Muscle of leg (tissue), 11 donors: ENCODE measurements around the gene TBC1D16. TPM values are rescaled to one million over a fixed set of nuclear protein-coding genes. Genes with fewer than 3 reads are reported as not detected.

ENCODE experiments used
- DNase-seq: peaks from one replicate; pipeline ENCODE4 v3.0.0; 2013
- H3K27ac ChIP-seq: one replicate; pipeline ENCODE4 v1.5.1; 2013; ENCODE audit warnings: mild to moderate bottlenecking, low read length, control low read depth
- H3K27me3 ChIP-seq: one replicate; pipeline ENCODE4 v1.6.1; 2013; ENCODE audit warnings: low read length; ENCODE audit not compliant: control insufficient read depth, insufficient read depth
- H3K36me3 ChIP-seq: one replicate; pipeline ENCODE4 v1.6.1; 2013; ENCODE audit warnings: low read length; ENCODE audit not compliant: control insufficient read depth, insufficient read depth
- H3K4me1 ChIP-seq: one replicate; pipeline ENCODE4 v1.6.1; 2013; ENCODE audit warnings: low read length; ENCODE audit not compliant: control insufficient read depth, insufficient read depth
- H3K4me3 ChIP-seq: one replicate; pipeline ENCODE4 v1.5.1; 2013; ENCODE audit warnings: low read length, control low read depth
- H3K9me3 ChIP-seq: replicated peaks from 2 replicates; pipeline ENCODE4 v1.6.1; 2013; ENCODE audit warnings: low read depth, low read length; ENCODE audit not compliant: control insufficient read depth
- WGBS: methylation state at CpG from one replicate; pipeline ENCODE4 v1.1.5; 2013; ENCODE audit warnings: missing lambda C conversion rate; ENCODE audit not compliant: insufficient coverage; 5-methylcytosine and 5-hydroxymethylcytosine counted together
- polyA plus RNA-seq, 8 donors: library from polyadenylated mRNA; unstranded; fragments of 120-200 nt; gene quantifications; one replicate each; pipeline versions ENCODE4 v1.2.1 to v1.2.3, GENCODE V29; 2013; ENCODE audit warnings: inconsistent platforms in 1 of 8, low replicate concordance in 1 of 8; ENCODE audit not compliant: insufficient read length in 8 of 8, insufficient read depth in 1 of 8
- total RNA-seq: library from RNA; stranded (reverse); fragments of 120-200 nt; gene quantifications from one replicate; pipeline ENCODE4 v1.2.4, GENCODE V29; 2013

Gene TBC1D16
- total and polyA plus RNA-seq, 9 donors = 22.6 to 43.8 (median 34.1) TPM

DNA sequence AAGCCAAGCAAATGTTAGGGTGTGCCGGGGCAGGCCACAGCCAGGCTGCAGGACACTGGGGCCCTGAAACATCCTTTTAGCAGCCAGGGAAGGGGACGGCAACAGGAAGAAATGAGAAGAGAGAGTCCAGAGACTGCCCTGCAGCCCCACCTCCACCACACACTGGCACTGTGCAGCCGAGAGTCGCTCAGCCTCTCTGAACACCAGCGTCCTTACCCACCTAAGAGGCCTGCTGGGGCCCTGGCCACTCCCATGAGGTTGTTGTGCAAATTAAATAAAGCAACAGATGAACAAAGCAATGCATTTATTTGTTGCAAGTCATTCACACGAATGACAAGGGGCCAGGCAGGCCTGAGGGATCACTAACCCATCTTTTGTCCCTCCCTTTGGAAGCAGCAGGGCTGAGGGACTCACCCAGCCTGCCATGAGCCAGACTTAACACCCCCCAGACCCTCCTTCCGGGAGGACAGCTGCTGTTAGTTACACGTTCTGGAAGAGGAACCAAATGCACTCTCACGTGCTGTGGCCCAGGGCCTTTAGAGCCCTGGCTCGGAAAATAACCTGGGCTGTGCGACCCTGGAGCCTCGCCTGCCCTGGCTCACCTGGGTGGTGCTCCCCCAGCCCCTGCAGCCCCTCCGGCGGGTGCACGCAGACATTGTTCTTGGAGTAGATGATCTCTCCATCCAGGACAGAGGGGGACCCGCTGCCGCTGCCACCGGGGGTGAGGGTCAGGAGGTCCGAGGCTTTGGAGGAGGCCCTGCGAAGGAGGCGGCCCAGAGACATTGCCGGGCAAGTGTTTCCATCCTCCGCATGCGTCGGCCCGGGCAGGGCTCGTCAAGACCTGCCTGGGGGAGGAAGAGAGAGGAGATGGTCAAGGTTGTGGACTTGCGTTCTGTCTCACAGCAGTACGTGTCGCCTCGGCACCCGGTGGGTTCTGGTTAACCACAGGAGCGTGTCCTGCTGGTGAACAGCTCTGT is 22.6 kb downstream of the TBC1D16 start:
- 77% methylated on average over 18 of the region's 33 CpGs for WGBS
- H3K4me3 ChIP-seq = no peak overlapping the region
- H3K9me3 ChIP-seq = no peaks in the 10 kb centered on the region
- peaks cover 44% of the 10 kb centered on the region for H3K4me1 ChIP-seq
- H3K27me3 ChIP-seq = no peaks in the 10 kb centered on the region
- H3K27ac ChIP-seq = peak overlapping the region; percentile 31
- peaks cover 41% of the 10 kb centered on the region for H3K36me3 ChIP-seq
- peak; percentile 56 for DNase-seq

DNA sequence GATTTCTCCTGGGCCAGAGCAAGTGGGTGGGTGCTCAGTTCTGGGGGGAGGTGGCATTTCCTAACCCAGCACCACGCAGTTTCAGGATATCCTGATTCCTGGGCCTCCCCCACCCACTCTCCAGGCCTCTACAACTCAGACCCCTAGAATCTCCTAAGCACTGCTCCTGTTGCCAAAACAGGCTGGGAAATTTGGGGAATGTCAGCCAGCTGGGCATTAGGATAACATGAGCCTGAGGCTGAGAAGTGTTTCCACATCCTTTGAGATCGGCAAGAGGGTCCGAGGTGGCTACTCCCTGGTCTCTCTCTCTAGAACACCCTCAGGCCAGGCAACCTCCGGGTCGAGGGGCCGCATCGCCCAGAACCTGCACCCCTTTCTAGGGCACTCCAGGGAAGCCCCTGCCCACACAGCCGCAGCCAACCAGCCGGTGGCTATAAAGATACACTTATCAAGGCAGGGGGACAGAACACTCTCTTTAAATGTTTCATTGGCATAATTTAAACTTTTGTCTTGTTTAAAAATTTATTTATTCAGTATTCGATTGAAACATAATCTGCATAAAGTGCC is 23.6 kb downstream of the TBC1D16 start:
- Histone ChIP-seq H3K27me3 (no peaks in the 10 kb centered on the region), H3K27ac (peak overlapping the region; percentile 20), H3K9me3 (no peaks in the 10 kb centered on the region), H3K4me1 (peaks cover 40% of the 10 kb centered on the region), H3K4me3 (no peak overlapping the region), H3K36me3 (peaks cover 48% of the 10 kb centered on the region)
- 72% methylated on average over 4 of the region's 10 CpGs for WGBS
- no peak for DNase-seq

DNA sequence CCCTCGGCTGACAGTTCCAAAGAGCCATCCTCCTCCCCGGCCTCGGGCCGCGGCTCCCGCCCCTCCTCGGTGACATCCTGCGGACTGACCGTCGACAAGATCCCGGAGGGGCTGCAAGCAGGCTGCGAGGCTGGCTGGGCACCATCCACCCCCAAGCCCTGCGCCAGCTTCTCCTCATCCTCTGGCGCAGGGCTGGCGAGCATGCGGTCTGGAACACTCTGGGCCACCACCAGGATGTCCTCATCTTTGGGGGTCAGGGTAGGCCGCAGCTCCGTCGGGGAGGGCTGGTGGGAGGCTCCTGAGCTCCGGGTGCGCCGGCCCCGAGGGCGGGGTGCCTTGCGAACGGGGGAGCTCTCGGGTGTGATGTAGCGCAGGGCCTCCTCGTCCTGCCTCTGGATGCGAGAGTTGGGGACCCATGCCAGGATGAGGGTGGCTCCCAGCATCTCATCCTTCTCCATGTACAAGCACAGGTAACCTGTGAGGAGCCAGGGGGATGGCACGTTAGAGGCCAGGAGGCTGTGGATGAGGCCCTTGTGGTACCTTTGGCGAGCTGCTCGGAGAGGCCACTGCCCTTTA is 25.3 kb downstream of the TBC1D16 start:
- WGBS = 87% methylated on average over 32 of the region's 33 CpGs
- Histone ChIP-seq H3K27me3 (no peaks in the 10 kb centered on the region), H3K36me3 (peaks cover 48% of the 10 kb centered on the region), H3K4me3 (no peak overlapping the region), H3K9me3 (no peaks in the 10 kb centered on the region), H3K4me1 (peaks cover 42% of the 10 kb centered on the region), H3K27ac (no peak overlapping the region)
- no peak for DNase-seq

DNA sequence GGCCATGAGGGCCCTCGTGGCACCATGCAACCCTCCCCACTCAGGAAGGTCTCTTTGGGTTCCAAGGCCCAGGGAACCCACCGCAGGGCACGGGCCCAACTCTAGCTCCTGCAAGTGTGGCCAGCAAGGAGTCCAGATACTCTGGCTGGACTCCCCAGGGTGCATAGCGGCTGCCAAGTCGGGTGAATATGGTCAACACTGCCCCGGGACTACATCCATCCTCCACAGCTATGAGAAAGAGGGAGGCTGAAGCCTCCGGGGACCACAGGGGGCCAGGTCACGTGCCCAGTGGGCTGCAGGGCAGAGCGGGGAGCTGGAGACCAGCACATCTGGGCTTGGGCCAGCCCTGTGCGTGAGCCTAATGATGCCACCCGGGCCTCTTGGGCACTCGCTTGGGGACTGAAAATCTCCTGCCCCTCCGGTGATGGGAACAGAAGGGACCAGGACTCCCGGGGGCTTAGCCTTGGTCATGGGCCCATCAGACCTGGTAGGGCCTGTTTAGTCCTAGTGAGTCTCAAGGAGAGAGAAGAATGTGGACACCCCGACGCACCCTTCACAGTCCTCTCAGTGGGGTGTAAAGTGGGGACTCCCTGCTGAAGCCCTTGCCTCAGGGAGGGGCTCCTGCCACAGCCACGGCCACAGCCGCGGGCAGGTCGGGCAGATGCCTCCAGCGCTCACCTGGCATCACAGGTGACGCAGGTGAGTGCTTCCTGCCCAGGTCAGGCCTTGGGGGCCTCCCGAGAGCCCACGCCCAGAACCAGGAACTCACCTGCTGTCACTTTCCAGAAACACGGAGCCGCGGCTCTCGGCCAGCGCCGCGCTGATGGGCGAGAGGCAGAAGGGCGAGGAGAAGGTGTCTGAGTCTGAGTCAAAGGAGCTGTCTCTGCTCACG is 26.0 kb downstream of the TBC1D16 start:
- H3K36me3 ChIP-seq = peaks cover 53% of the 10 kb centered on the region
- H3K27ac ChIP-seq = no peak overlapping the region
- no peak overlapping the region for H3K4me3 ChIP-seq
- DNase-seq = no peak
- no peaks in the 10 kb centered on the region for H3K9me3 ChIP-seq
- WGBS = 88% methylated on average over 27 of the region's 34 CpGs
- H3K27me3 ChIP-seq = no peaks in the 10 kb centered on the region
- peaks cover 38% of the 10 kb centered on the region for H3K4me1 ChIP-seq

DNA sequence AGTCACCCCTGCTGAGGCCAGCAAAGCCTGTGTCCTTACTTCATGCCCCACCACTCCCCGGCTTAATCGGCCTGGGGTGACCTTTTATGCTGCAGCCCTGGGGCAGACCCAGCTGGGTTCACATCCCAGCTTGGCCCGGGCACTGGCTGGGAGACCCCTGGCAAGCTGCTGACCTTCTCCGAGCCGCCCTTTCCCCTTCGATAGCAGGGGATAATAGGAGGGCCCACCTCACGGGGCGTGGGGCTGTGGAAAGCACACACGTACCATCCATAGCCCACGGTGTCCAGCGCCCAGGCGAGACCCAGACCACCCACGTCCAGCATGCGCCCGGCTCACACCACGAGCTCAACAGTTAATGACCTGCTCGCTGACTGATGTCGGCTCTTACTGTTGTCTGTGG is 26.8 kb downstream of the TBC1D16 start:
- Histone ChIP-seq H3K27me3 (no peaks in the 10 kb centered on the region), H3K4me3 (no peak overlapping the region), H3K27ac (no peak overlapping the region), H3K4me1 (peaks cover 36% of the 10 kb centered on the region), H3K9me3 (no peaks in the 10 kb centered on the region), H3K36me3 (peaks cover 57% of the 10 kb centered on the region)
- DNase-seq = no peak
- 75% methylated on average over 17 of the region's 18 CpGs for WGBS

DNA sequence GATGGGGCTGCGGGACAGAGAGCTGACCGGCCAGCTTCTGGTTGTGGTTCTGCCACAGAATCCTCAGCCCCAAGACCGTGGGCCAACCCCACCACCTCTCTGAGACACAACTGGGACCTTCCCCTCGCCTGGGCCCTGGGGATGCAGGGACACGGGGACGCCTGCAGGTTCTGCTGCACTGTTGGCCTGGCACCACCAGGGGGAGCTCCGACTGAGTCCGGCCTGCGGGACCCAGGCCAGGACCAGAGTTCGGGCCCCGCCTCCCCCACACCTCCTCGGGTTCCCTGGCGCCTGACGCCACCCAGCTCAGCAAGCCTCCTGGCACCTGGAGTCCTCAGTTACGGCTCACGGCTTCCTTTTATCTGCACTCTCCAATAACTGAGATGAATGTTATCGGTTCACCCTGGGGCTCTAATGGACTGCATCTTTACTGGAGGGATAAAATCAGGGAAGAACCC is 27.3 kb downstream of the TBC1D16 start:
- Histone ChIP-seq H3K9me3 (no peaks in the 10 kb centered on the region), H3K4me3 (no peak overlapping the region), H3K36me3 (peaks cover 57% of the 10 kb centered on the region), H3K27me3 (no peaks in the 10 kb centered on the region), H3K27ac (no peak overlapping the region), H3K4me1 (peaks cover 33% of the 10 kb centered on the region)
- peak; percentile 65 for DNase-seq
- WGBS = 10% methylated on average over 6 of the region's 17 CpGs

DNA sequence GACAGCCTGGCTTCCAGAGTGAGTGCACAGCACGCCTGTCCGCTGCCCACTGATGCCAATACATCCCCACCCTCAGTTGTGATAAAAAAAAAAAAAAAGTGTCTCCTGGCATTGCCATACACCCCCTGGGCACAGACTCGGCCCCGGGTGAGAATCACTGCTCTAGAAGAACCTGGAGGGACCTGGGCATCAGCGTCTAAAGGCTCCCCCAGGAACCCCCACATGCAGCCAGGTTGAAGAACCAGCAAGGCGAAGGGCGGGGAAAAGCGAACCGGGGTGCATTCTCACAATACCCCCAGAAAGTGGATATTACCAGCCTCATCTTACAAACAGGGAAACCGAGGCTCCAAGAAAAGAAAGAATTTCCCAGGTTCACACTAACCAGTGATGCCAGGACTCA is 27.7 kb downstream of the TBC1D16 start:
- no peaks in the 10 kb centered on the region for H3K27me3 ChIP-seq
- no peak overlapping the region for H3K4me3 ChIP-seq
- H3K9me3 ChIP-seq = no peaks in the 10 kb centered on the region
- H3K36me3 ChIP-seq = peaks cover 57% of the 10 kb centered on the region
- DNase-seq = no peak
- WGBS = 83% methylated on average over 2 of the region's 10 CpGs
- peaks cover 28% of the 10 kb centered on the region for H3K4me1 ChIP-seq
- no peak overlapping the region for H3K27ac ChIP-seq

DNA sequence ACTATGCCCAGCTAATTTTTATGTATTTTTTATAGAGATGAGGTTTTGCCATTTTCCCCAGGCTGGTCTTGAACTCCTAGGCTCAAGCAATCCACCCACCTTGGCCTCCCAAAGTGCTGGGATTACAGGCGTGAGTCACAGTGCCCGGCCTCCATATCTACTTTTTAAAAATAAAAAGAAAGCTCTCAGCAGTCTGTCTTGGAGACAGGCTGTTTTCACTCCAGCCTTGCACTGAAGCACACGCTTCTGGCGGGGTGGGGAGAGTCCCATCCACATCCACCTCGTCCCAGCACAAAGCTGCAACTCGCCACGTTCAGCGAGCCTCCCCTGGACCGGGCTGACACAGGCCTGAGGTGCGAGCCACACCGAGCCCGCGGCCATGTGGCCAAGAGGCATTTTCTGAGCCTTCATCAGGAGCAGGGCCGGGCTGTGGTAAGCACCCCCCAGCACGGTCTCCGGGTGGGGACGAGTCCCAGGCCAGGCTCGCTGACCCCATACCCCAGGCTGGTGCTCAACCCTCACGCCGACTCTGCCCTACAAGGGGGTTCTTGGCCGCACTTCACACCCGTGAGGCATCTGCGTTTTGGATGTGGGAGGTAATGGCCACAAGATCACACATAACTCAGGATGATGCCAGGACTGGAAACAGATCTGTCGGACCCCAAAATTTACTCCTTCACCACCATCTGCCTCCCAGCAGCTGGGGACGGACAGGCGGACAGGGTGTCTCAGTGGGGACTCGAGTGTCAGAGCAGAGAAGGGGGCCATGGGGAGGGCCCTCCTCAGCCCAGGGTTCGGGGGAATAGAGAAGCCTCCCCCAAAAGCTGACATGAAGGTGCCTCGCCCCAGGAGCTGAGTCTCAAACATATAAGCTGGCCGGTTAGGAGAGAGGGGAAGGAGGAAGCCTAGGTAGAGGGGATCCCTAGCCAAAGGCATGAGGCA is 28.6 kb downstream of the TBC1D16 start:
- no peak overlapping the region for H3K4me3 ChIP-seq
- H3K27me3 ChIP-seq = no peaks in the 10 kb centered on the region
- DNase-seq = no peak
- peaks cover 23% of the 10 kb centered on the region for H3K4me1 ChIP-seq
- WGBS = 90% methylated on average over 19 of the region's 30 CpGs
- H3K9me3 ChIP-seq = no peaks in the 10 kb centered on the region
- H3K27ac ChIP-seq = no peak overlapping the region
- H3K36me3 ChIP-seq = peaks cover 53% of the 10 kb centered on the region

DNA sequence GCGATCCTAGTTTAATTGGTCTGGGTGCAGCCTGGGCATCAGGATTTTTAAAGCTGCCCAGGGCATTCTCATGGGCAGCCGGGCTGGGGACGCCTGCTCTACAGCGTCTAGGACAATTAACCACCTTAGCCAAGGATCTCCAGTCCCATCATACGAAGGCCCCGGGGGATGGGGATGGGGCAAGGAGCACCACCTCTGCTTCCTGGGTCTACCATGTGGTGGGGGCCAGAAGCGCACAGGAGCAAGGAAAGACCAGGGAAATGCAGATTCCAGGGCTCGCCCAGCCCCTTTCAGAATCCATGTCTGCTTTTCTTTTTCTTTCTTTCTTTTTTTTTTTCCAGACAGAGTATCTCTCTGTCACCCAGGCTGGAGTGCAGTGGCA is 29.3 kb downstream of the TBC1D16 start:
- no peak overlapping the region for H3K4me3 ChIP-seq
- no peaks in the 10 kb centered on the region for H3K9me3 ChIP-seq
- DNase-seq = no peak
- H3K27me3 ChIP-seq = no peaks in the 10 kb centered on the region
- no peak overlapping the region for H3K27ac ChIP-seq
- WGBS = 75% methylated on average over 5 of the region's 8 CpGs
- H3K36me3 ChIP-seq = peaks cover 52% of the 10 kb centered on the region
- H3K4me1 ChIP-seq = peaks cover 26% of the 10 kb centered on the region
